ENCODE data around the gene OPCML. TPM values are rescaled to one million over a fixed set of nuclear protein-coding genes. Genes with fewer than 3 reads are reported as not detected.

OPCML gene
- total RNA-seq, 1 donor from 2014 or later, result not detected

- no peak for ATAC-seq
These were observed 941.7 kb downstream of the OPCML start for GRCh38 chr11:132590554-132590953.

- no peak for ATAC-seq
These were observed 942.5 kb downstream of the OPCML start for GRCh38 chr11:132589791-132590190.

GRCh38 chr11:132588366-132588765 lies 943.9 kb downstream of the OPCML start:
- no peak for ATAC-seq

- ATAC-seq, result no peak
These were observed 944.6 kb downstream of the OPCML start for GRCh38 chr11:132587716-132588115.

GRCh38 chr11:132586801-132587200 lies 945.5 kb downstream of the OPCML start:
- no peak for ATAC-seq

GRCh38 chr11:132579634-132580327 lies 952.5 kb downstream of the OPCML start:
- no peak for ATAC-seq

GRCh38 chr11:132579136-132579535 lies 953.2 kb downstream of the OPCML start:
- no peak for ATAC-seq

GRCh38 chr11:132578580-132578979 lies 953.7 kb downstream of the OPCML start:
- ATAC-seq, result no peak

GRCh38 chr11:132576706-132577105 lies 955.6 kb downstream of the OPCML start:
- no peak for ATAC-seq

GRCh38 chr11:132564091-132564885 lies 968.0 kb downstream of the OPCML start:
- no peak for ATAC-seq

GRCh38 chr11:132563050-132563449 lies 969.3 kb downstream of the OPCML start:
- no peak for ATAC-seq

GRCh38 chr11:132561937-132562336 lies 970.4 kb downstream of the OPCML start:
- no peak for ATAC-seq

- ATAC-seq, result no peak
These were observed 972.8 kb downstream of the OPCML start for GRCh38 chr11:132559331-132560036.

GRCh38 chr11:132556316-132556715 lies 976.0 kb downstream of the OPCML start:
- ATAC-seq, result no peak

GRCh38 chr11:132555617-132556016 lies 976.7 kb downstream of the OPCML start:
- no peak for ATAC-seq

GRCh38 chr11:132551016-132551415 lies 981.3 kb downstream of the OPCML start:
- no peak for ATAC-seq

- no peak for ATAC-seq
These were observed 982.7 kb downstream of the OPCML start for GRCh38 chr11:132549561-132549960.

GRCh38 chr11:132549001-132549400 lies 983.3 kb downstream of the OPCML start:
- no peak for ATAC-seq

- no peak for ATAC-seq
These were observed 988.3 kb downstream of the OPCML start for GRCh38 chr11:132544007-132544406.

- no peak for ATAC-seq
These were observed 990.5 kb downstream of the OPCML start for GRCh38 chr11:132541794-132542193.

- ATAC-seq, result no peak
These were observed 991.7 kb downstream of the OPCML start for GRCh38 chr11:132540581-132540980.

GRCh38 chr11:132539590-132540368 lies 992.5 kb downstream of the OPCML start:
- ATAC-seq, result no peak

GRCh38 chr11:132538642-132539041 lies 993.7 kb downstream of the OPCML start:
- no peak for ATAC-seq

Data from esophagus mucosa (tissue), 1 donor.